ENCODE data around the gene SARDH. TPM values are rescaled to one million over a fixed set of nuclear protein-coding genes. Genes with fewer than 3 reads are reported as not detected.

Gene SARDH
- total RNA-seq, 1 experiment from 2014 or later, result 5.3 TPM

DNA sequence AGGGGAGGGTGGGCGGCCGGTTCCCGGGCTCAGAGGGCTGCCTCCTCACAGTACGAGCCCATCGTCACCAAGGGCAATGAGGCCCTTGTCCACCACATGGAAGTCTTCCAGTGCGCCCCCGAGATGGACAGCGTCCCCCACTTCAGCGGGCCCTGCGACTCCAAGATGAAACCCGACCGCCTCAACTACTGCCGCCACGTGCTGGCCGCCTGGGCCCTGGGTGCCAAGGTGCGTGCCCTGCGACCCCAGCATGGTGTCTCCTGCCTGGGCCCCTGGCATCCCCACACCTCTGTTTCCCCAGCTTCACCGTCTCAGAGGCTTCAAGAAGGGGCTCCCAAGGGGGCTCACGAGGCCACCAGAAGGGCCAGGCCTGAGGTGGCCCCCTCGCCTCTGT, 94.8 kb downstream of the SARDH start:
- H2BK5ac ChIP-seq (ENCODE audit: insufficient read length, low read length), result no peak overlapping the region
- H3K4ac ChIP-seq (ENCODE audit: low read depth, low read length), result no peak overlapping the region
- no peak overlapping the region for H3K56ac ChIP-seq (ENCODE audit: insufficient read length, low read depth, low read length)
- no peaks in the 10 kb centered on the region for H3K36me3 Mint-ChIP-seq (ENCODE audit: insufficient read depth in 1 of 3, low read depth in 3 of 3)
- no peaks in the 10 kb centered on the region for H3K9me3 Mint-ChIP-seq
- H4K8ac ChIP-seq (replicated peaks; ENCODE audit: insufficient read length, low read depth, low read length), result no peak overlapping the region
- H2BK12ac ChIP-seq (ENCODE audit: insufficient read length, low read depth, low read length), result no peak overlapping the region
- H3K79me2 ChIP-seq (ENCODE audit: insufficient read depth, low read length), result no peaks in the 10 kb centered on the region
- DNase-seq, result no peak
- no peaks in the 10 kb centered on the region for H3K9me3 ChIP-seq (ENCODE audit: control insufficient read depth, low read depth, low read length)
- H4K20me1 ChIP-seq (ENCODE audit: control insufficient read depth, insufficient read depth, insufficient read length), result no peaks in the 10 kb centered on the region
- H3K27ac ChIP-seq (ENCODE audit: insufficient read length, low read depth, low read length), result no peak overlapping the region
- H2AK5ac ChIP-seq (ENCODE audit: insufficient read length, low read length), result no peak overlapping the region
- no peaks in the 10 kb centered on the region for H3K4me1 ChIP-seq (ENCODE audit: insufficient read depth, low read length)
- no peak overlapping the region for H4K5ac ChIP-seq (ENCODE audit: insufficient read length, low read depth, low read length)
- no peak overlapping the region for H2BK120ac ChIP-seq (ENCODE audit: low read depth, low read length, poor library complexity, severe bottlenecking)
- H3K27me3 Mint-ChIP-seq (ENCODE audit: low read depth), result peaks cover 10% of the 10 kb centered on the region
- peaks cover 12 to 28% of the 10 kb centered on the region in 2 experiments for H3K4me1 Mint-ChIP-seq
- H2AFZ ChIP-seq (ENCODE audit: low read length), result no peak overlapping the region
- H3K4me2 ChIP-seq (ENCODE audit: insufficient read depth, insufficient read length, low read length), result no peak overlapping the region
- H3K23ac ChIP-seq (ENCODE audit: insufficient read length, low read depth, low read length), result no peak overlapping the region
- no peaks in the 10 kb centered on the region for H3K79me1 ChIP-seq (ENCODE audit: insufficient read depth, low read depth, low read length, poor library complexity, severe bottlenecking)
- H3K14ac ChIP-seq (ENCODE audit: insufficient read depth, low read length), result no peak overlapping the region
- no peak overlapping the region for H2BK15ac ChIP-seq (ENCODE audit: low read depth, low read length)
- no peaks in the 10 kb centered on the region for H3K27me3 ChIP-seq (ENCODE audit: insufficient read depth, low read length)
- no CpG with 5 or more reads among the region's 20 CpGs for WGBS (ENCODE audit: extremely low coverage, insufficient read length, low lambda C conversion rate)
- H3K27ac Mint-ChIP-seq, result no peak overlapping the region
- H4K91ac ChIP-seq (ENCODE audit: insufficient read length, low read depth, low read length), result no peak overlapping the region
- H3T11ph ChIP-seq (ENCODE audit: low read length), result no peak overlapping the region
- H2BK20ac ChIP-seq (ENCODE audit: low read depth, low read length, poor library complexity, severe bottlenecking), result no peak overlapping the region
- TF ChIP-seq, protein P1, sequence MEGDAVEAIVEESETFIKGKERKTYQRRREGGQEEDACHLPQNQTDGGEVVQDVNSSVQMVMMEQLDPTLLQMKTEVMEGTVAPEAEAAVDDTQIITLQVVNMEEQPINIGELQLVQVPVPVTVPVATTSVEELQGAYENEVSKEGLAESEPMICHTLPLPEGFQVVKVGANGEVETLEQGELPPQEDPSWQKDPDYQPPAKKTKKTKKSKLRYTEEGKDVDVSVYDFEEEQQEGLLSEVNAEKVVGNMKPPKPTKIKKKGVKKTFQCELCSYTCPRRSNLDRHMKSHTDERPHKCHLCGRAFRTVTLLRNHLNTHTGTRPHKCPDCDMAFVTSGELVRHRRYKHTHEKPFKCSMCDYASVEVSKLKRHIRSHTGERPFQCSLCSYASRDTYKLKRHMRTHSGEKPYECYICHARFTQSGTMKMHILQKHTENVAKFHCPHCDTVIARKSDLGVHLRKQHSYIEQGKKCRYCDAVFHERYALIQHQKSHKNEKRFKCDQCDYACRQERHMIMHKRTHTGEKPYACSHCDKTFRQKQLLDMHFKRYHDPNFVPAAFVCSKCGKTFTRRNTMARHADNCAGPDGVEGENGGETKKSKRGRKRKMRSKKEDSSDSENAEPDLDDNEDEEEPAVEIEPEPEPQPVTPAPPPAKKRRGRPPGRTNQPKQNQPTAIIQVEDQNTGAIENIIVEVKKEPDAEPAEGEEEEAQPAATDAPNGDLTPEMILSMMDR (conservative IDR thresholded peaks at IDR 0.05), result no peak
- H3K18ac ChIP-seq (ENCODE audit: insufficient read length, low read depth, low read length), result no peak overlapping the region
- H3K9ac ChIP-seq (ENCODE audit: extremely low read depth, insufficient read length, low read length), result no peak overlapping the region
- H3K4me3 Mint-ChIP-seq, result no peak overlapping the region
- no peaks in the 10 kb centered on the region for H3K23me2 ChIP-seq (ENCODE audit: insufficient read length, low read depth, low read length, poor library complexity, severe bottlenecking)

Data from H9 (cell line).